ENCODE results near the gene TNPO2.

DNA sequence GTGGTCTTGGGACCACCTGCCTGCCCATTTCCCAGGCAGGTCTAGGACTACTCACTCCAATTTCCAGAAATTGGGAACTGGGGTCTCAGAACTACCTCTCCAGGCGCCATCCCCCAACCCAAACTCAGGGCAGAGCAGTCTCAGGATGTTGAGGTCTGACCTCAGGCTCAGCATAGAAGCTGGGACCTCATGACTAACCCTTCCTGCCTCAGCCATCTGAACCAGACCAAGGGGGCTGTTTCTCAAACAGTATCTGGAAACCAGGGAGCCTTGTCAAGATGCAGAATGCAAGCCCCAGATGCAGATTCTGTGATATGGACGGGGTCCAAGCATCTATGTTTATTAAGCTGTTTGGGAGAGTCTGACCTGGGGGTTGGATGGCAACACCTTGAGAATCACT lies 28.6 kb downstream of the TNPO2 start:
- TF ChIP-seq SP1 (CRISPR knock-in tag; conservative IDR thresholded peaks at IDR 0.05) (no peak), ATF1 (CRISPR knock-in tag; IDR thresholded peaks at IDR 0.05) (no peak), JAZF1 (CRISPR knock-in tag; IDR thresholded peaks at IDR 0.05) (no peak), ZNF416 (CRISPR knock-in tag; IDR thresholded peaks at IDR 0.05) (no peak), IRF2 (CRISPR knock-in tag; IDR thresholded peaks at IDR 0.05; ENCODE audit: borderline replicate concordance, low read depth) (no peak), FOXP1 (CRISPR knock-in tag; IDR thresholded peaks at IDR 0.05; ENCODE audit: borderline replicate concordance) (no peak)
- TF ChIP-seq, protein P1, sequence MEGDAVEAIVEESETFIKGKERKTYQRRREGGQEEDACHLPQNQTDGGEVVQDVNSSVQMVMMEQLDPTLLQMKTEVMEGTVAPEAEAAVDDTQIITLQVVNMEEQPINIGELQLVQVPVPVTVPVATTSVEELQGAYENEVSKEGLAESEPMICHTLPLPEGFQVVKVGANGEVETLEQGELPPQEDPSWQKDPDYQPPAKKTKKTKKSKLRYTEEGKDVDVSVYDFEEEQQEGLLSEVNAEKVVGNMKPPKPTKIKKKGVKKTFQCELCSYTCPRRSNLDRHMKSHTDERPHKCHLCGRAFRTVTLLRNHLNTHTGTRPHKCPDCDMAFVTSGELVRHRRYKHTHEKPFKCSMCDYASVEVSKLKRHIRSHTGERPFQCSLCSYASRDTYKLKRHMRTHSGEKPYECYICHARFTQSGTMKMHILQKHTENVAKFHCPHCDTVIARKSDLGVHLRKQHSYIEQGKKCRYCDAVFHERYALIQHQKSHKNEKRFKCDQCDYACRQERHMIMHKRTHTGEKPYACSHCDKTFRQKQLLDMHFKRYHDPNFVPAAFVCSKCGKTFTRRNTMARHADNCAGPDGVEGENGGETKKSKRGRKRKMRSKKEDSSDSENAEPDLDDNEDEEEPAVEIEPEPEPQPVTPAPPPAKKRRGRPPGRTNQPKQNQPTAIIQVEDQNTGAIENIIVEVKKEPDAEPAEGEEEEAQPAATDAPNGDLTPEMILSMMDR (IDR thresholded peaks at IDR 0.05): no peak

Data from WTC11 (cell line).